Right lobe of liver (tissue), 4 donors: ENCODE measurements around the gene PRPS2.

ENCODE experiments used
- CTCF ChIP-seq, 4 donors: fragments of 200-600 bp in 3 of 4; fragments of 450-650 bp in 1 of 4; IDR thresholded peaks; one replicate each; pipeline versions ENCODE4 v1.5.1 to v1.8.0; 2016 to 2022; ENCODE audit warnings: antibody characterized with exemption in 4 of 4, mild to moderate bottlenecking in 2 of 4
- POLR2A ChIP-seq: fragments of 450-650 bp; IDR thresholded peaks from one replicate; pipeline ENCODE4 v1.6.1; 2017; ENCODE audit warnings: antibody characterized with exemption, mild to moderate bottlenecking
- donor health status: DM: no; HTN: no; CAD: no.
- donor health status: DM: no; HTN: no; CAD: no.
- donor health status: DM: no; HTN: yes; CAD: no.

- TF ChIP-seq CTCF (IDR thresholded peaks at IDR 0.05) (no peak), POLR2A (no peak)
These were observed 1.5 kb downstream of the PRPS2 start for GRCh38 chrX:12792711-12793110.
